ENCODE data around the gene OR52E5.

Gene OR52E5

DNA sequence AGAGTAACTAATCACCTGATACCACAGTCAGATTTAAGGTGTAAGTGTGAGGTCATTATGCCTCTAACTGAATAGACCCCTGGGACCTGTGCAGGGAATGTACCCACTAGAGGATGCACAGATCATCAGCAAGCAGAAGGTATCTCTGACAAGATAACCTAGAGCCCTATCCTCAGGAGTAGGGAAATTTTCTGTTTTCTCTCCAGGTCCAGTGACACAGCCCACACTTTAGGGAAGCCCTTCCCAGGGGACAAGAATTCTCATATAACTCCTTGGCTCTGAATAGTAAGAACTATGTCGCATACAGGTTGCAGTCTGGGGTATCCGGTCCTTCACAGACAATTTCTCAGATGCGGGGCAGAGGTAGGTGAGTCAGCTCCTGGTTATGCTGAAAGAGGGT lies at the start of gene OR52E5:
OR52E5 (plus strand) TSS at position 301 of the 400 bp plus-strand sequence. CDS start 7,569 bp downstream, outside the sequence.
- no peak within 1 kb of the TSS for H3K4me3 ChIP-seq (ENCODE audit: low read length)
- TF ChIP-seq ZNF274 (IDR thresholded peaks at IDR 0.05; ENCODE audit: low read depth, low read length) = no peak

DNA sequence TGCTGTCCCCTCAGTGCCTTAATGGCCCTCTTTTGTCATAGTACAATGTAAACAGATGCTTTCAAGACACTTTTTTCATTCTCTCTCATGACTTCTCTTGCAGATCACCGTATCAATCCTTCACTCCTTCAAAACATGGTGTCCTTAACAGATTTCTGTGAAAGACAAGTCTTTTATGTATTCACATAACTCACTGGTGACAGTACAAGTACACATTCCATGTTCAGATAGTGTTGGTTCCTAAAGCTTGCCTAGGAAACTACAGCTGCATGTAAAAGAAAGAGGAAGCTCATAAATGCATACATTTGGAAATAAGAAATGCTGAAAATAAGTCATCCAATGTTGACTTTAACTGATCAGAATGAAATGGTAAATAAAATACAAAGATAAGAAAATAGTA lies 46.3 kb upstream of the OR52E5 start:
- no peak overlapping the region for H3K4me3 ChIP-seq (ENCODE audit: low read length)
- no peak for TF ChIP-seq ZNF274 (IDR thresholded peaks at IDR 0.05; ENCODE audit: low read depth, low read length)

DNA sequence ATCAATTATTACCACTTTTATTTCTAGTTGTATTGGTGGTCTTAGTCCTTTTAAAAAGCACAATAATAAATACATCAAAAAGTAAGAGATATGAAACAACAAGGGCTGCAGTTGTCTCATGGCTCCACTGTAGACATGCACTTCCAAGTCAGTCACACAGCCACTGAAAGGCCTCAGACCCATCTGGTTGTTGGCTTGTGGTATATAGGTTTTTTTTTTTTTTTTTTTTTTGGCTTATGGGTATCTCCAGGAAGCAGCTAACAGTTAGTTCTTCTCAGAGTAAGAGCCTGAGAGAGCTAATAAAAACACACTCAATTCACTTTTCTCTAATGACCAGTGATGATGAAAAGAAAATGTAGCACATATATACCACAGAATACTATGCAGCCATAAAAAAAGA lies 45.3 kb upstream of the OR52E5 start:
- TF ChIP-seq ZNF274 (IDR thresholded peaks at IDR 0.05; ENCODE audit: low read depth, low read length) = no peak
- no peak overlapping the region for H3K4me3 ChIP-seq (ENCODE audit: low read length)

DNA sequence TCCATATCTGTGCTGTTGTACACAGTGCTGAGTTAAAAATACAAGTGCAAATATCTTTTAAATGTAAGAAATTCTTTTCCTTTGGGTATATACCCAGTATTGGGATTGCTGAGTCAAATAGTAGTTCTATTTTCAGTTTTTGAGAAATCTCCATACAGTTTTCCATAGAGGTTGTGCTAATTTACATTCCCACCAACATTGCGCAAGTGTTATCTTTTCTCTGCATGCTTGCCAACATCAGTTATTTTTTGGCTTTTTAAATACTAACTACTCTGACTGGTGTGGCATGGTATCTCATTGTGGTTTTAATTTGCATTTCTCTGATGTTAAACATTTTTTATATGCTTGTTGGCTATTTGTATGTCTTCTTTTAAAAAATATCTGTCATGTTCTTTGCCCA lies 42.0 kb upstream of the OR52E5 start:
- TF ChIP-seq ZNF274 (IDR thresholded peaks at IDR 0.05; ENCODE audit: low read depth, low read length) = no peak
- H3K4me3 ChIP-seq (ENCODE audit: low read length) = no peak overlapping the region

DNA sequence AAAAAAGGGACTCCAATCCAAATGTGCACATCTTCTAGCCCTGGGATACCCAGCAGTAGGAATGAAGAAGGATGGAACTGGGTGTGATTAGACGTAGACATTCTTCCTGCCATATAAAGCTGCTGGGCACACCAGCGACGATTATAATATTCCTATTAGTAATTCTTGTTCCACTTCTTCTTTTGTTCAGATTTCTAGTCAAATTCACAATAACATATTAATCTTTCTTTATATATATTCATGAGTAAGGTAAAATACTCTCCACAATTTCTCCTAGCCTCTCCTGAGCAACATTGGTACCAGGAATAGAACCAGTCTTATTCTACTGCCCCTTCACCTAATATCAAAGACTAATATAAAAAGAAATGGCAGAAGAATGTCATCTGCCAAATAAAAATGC lies 35.4 kb upstream of the OR52E5 start, which contains the start of gene OR52E8:
OR52E8 (minus strand) TSS at position 101 of the 400 bp plus-strand sequence; CDS start at position 101, 0 bp downstream.
- TF ChIP-seq ZNF274 (IDR thresholded peaks at IDR 0.05; ENCODE audit: low read depth, low read length) = no peak
- H3K4me3 ChIP-seq (ENCODE audit: low read length) = no peak within 1 kb of the TSS

DNA sequence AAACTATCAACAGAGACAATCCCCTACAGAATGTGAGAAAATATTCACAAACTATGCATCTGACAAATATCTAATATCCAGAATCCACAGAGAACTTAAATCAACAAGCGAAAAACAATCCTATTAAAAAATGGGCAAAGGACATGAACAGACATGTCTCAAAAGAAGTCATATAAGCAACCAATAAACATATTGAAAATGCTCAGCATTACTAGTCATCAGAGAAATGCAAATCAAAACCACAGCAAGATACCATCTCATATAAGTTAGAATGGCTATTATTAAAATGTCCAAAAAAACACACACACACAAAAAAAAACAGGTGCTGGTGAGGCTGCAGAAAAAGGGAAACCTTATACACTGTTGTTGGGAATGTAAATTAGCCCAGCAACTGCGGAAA lies 27.2 kb upstream of the OR52E5 start:
- TF ChIP-seq ZNF274 (IDR thresholded peaks at IDR 0.05; ENCODE audit: low read depth, low read length) = no peak
- no peak overlapping the region for H3K4me3 ChIP-seq (ENCODE audit: low read length)

DNA sequence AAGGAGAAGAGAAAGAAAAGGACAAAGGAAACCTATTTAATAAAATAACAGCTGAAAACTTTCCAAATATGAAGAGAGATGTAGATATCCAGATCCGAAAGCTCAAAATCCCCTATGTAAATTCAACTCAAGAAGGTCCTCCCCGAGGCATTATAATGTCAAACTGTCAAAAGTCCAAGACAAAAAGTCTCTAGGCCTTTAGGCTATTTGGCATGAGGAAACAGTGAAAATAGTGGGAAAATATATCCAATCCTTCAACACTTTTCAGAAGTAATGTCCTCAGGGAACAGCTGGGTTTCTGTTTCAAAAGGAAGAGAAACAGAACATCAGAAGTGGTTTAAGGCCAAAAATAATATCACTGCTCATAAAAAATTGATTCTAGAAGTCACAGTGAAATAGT lies 14.4 kb upstream of the OR52E5 start:
- TF ChIP-seq ZNF274 (IDR thresholded peaks at IDR 0.05; ENCODE audit: low read depth, low read length) = no peak
- H3K4me3 ChIP-seq (ENCODE audit: low read length) = no peak overlapping the region

DNA sequence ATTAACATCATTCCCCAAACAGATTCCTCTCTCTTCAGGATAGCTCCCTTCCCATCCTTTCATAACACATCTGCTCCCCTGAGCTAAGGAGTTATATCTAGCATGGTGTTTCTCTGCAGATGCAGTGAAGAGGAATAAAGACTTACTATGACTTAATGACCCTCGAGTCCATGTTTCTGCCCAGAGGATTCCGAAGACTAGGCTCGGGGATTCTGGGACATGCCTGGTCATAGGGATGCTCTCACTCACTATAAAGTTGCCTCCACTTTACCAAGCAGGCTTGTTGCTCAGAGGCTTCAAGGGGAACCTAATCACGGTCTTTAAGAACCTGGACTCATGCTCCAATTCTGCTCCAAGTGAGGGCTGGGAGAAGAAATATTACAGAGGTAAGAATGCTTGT lies 12.7 kb upstream of the OR52E5 start, which contains the start of gene OR52E4:
OR52E4 (plus strand) TSS at position 301 of the 400 bp plus-strand sequence. CDS start 3,664 bp downstream, outside the sequence.
- no peak within 1 kb of the TSS for H3K4me3 ChIP-seq (ENCODE audit: low read length)
- TF ChIP-seq ZNF274 (IDR thresholded peaks at IDR 0.05; ENCODE audit: low read depth, low read length) = no peak

DNA sequence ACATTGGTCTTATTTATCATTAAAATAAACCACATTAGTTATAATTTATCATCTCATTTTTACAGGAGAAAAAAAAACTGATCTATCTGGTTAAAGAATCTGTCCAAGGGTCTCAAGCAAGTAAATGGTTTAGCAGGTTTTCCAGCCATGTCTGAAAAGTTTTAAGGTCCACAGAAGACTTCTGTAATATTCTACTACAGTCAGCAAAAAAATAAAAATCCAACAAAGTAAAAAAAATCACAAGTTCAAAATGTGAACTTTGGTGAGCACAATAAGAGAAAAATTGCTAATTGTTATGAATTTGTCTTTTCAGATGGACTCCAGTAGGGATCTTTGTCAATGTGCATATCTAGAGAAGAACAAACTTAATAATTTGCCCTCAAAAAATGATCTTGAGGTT lies 11.3 kb upstream of the OR52E5 start:
- TF ChIP-seq ZNF274 (IDR thresholded peaks at IDR 0.05; ENCODE audit: low read depth, low read length) = no peak
- H3K4me3 ChIP-seq (ENCODE audit: low read length) = no peak overlapping the region

DNA sequence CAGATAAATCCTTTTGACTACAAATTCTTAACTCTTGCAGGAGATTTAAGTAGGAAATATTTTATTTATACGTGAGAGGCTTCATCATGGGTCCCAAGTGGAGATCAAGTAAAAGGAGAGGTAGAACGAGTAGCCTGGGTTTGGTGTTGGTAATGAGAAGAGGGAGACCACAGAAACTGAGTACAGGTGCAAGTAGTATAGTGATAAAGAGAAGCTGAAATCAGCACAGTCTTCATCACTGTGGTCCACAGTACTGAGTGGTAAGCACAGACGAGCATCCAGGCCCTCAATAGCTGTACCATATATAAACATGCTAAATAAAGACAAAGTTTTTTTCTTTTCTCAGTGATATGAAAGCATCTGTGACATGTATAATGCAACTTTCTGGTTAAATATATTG lies 5.8 kb upstream of the OR52E5 start:
- no peak for TF ChIP-seq ZNF274 (IDR thresholded peaks at IDR 0.05; ENCODE audit: low read depth, low read length)
- H3K4me3 ChIP-seq (ENCODE audit: low read length) = no peak overlapping the region

DNA sequence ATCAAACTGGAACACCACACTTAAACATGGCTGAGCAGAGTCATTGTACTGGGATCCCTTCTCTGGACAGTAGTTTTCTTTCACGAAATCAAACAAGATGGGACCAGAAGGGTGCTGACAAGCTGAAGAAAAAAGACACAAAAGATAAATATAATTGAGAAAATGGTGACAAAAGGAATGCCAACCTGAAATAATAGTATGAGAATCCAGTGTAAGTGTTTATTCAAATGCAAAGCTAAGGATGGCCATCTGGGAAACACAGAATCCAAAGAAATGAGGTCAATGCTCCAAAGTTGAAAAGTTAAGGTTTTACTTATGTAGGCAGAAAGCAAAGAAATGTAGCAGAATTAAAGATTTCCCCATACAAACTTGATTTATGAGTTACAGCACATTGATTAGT lies 5.3 kb upstream of the OR52E5 start:
- H3K4me3 ChIP-seq (ENCODE audit: low read length) = no peak overlapping the region
- no peak for TF ChIP-seq ZNF274 (IDR thresholded peaks at IDR 0.05; ENCODE audit: low read depth, low read length)

DNA sequence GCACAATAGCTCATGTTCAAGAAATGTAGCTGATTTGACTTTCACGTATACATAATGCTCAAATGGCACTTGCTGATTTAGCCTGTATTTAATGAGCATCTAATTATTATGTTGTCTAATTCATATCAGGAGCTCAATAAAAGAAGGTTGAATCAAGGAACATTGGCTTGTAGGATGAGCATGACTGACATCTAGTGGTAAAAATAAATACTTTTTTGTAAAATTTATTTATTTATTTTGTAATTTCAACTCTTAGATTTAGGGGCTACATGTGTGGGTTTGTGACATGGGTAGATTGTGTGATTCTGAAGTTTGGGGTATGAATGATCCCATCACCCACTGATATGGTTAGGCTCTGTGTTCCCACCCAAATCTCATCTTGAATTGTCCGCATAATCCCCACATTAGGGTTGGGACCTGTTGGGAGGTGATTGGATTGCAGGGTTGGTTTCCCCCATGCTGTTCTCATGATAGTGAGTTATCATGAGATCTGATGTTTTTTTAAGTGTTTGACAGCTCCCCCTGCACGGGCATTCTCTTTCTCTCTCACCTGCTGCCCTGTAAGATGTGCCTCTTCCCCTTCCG lies 1.7 kb upstream of the OR52E5 start:
- H3K4me3 ChIP-seq (ENCODE audit: low read length) = no peak overlapping the region
- TF ChIP-seq ZNF274 (IDR thresholded peaks at IDR 0.05; ENCODE audit: low read depth, low read length) = no peak

DNA sequence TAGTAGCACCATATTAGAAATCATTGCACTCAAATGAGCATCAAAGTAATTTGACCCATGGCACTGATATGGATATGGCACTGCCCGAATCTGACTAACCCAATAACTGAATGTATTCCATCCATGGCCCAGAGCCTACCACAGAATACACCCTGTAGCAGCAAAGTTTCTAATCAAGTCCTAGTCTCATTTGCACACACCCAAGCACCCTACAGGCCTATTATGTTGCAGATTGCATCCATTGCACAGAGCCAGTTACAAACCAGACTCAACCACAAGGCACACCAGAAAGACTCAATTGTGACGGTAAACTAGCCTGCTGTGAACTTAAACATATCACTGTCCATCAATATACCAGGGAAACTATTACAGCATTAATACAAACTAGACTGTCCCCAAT lies 6.5 kb downstream of the OR52E5 start:
- TF ChIP-seq ZNF274 (IDR thresholded peaks at IDR 0.05; ENCODE audit: low read depth, low read length) = no peak
- H3K4me3 ChIP-seq (ENCODE audit: low read length) = no peak overlapping the region

DNA sequence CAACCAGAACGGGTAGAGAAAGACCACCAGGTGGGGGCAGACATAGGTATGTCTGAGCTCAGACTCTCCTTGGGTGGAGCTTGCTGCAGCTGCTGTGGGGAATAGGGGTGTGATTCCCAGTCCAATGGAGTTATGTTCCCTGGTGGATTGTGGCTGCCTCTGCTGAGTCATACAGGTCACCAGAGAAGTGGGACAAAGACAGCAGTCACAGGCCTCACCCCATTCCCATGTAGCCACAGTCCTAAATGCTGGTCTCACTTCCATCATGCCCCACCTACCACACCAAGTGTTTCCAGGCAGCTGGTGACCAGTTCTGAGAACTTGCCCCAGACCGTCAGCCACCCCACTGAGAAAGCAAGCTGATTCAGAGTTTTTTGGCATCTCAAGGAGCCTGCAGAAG lies 17.5 kb downstream of the OR52E5 start:
- no peak overlapping the region for H3K4me3 ChIP-seq (ENCODE audit: low read length)
- TF ChIP-seq ZNF274 (IDR thresholded peaks at IDR 0.05; ENCODE audit: low read depth, low read length) = no peak

DNA sequence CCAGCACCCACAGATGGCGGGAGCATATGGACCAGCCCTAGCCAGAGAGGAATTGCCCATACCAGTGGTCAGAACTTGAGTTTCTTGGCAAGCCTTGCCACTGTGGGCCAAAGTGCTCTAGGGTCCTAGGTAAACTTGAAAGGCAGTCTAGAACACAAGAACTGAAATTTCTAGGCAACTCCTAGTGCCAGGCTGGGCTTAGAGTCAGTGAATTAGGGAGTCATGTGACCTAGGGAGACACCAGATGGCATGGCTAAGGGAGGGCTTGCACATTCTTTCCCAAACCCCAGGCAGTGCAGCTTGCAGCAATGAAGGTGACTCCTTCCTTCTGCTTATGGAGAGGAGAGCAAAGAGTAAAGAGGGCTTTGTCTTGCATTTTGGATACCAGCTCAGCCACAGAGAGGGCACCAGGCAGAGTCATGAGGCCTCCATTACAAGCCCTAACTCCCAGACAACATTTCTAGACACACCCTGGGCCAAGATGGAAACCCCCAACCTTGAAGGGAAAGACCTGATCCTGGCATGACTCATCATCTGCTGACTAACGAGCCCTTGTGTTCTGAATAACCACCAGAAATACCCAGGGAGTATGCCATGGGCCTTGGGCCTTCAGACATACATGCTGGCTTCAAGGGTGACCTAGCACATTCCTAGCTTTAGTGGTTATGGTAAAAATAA lies 29.9 kb downstream of the OR52E5 start:
- no peak overlapping the region for H3K4me3 ChIP-seq (ENCODE audit: low read length)
- no peak for TF ChIP-seq ZNF274 (IDR thresholded peaks at IDR 0.05; ENCODE audit: low read depth, low read length)

All from GM08714 (cell line).